ENCODE data around the gene GLYAT. TPM values are rescaled to one million over a fixed set of nuclear protein-coding genes. Genes with fewer than 3 reads are reported as not detected.

Gene GLYAT
- total and polyA plus RNA-seq, 2 donors (not counting 1 experiment from before 2014, with no cell fraction given), result not detected

DNA sequence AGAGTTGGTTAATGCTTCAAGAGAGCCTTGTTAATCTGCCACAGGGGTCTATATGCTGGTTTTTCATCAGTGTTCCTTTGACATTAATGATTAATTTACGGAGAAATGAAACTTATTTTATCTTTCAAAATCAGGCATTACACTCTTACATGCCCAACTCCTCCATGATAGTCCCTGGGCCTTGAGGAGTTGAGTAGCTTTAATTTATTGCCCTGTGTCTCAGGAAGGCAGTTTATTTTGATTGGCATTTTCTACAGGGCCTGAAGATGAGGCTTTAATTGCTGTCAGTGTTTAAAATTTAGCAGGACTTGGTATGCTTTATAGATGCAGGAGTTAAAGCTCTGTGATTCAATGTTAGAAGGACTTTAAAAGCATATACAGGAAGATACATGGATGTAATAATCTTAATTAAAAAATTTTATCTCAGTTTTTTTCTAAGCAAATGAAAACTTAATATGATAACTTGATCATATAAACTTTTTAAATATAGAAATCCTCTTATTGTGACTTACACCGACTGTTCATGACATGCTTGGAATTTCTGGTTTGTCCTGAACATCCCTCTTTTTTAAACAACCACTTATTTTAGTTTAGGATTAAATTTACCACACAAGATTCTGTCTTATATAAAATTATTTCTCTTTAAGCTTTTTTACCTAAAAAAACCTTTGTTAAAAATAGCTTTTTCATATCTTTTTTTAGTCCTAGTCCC lies 12.2 kb downstream of the GLYAT start:
- Histone ChIP-seq H3K36me3 (replicated peaks in 1 of 2; ENCODE audit: control extremely low read depth in 1 of 2, control insufficient read depth in 1 of 2, extremely low read depth in 1 of 2, insufficient read depth in 2 of 2, low read length in 1 of 2) (no peaks in the 10 kb centered on the region), H3K27me3 (replicated peaks in 1 of 4; ENCODE audit: control extremely low read depth in 1 of 4, control insufficient read depth in 3 of 4, insufficient read depth in 4 of 4, low read length in 3 of 4) (no peaks in the 10 kb centered on the region), H3K4me3 (ENCODE audit: control extremely low read depth in 1 of 5, extremely low read depth in 1 of 5, insufficient read depth in 1 of 5, low read depth in 2 of 5, low read length in 4 of 5) (no peak overlapping the region), H3K4me1 (ENCODE audit: control insufficient read depth in 2 of 2, insufficient read depth in 2 of 2, low read length in 2 of 2) (no peaks in the 10 kb centered on the region), H4K20me1 (ENCODE audit: control insufficient read depth, insufficient read depth, low read length, poor library complexity, severe bottlenecking) (no peaks in the 10 kb centered on the region), H3K4me2 (replicated peaks; ENCODE audit: low read depth, low read length, poor library complexity, severe bottlenecking) (no peak overlapping the region), H3K79me2 (ENCODE audit: control insufficient read depth, insufficient read depth, low read length) (no peaks in the 10 kb centered on the region), H2AFZ (ENCODE audit: insufficient read depth, low read depth, low read length, poor library complexity, severe bottlenecking) (no peak overlapping the region), H3K9ac (ENCODE audit: low read length) (no peak overlapping the region), H3K27ac (ENCODE audit: low read length in 2 of 2) (no peak overlapping the region), H3K9me3 (ENCODE audit: control extremely low read depth in 1 of 3, control insufficient read depth in 2 of 3, insufficient read depth in 1 of 3, low read length in 2 of 3) (peaks cover 0 to 5% (median 0%) of the 10 kb centered on the region in 3 donors)
- peaks cover 2% of the 10 kb centered on the region for H3K27me3 Mint-ChIP-seq
- peaks cover 2% of the 10 kb centered on the region for H3K9me3 Mint-ChIP-seq (ENCODE audit: insufficient read depth)
- no peaks in the 10 kb centered on the region for H3K4me1 Mint-ChIP-seq
- TF ChIP-seq EZH2 (IDR thresholded peaks at IDR 0.05; ENCODE audit: borderline replicate concordance, insufficient read depth, low read depth, low read length, poor library complexity, severe bottlenecking), result no peak
- TF ChIP-seq, protein P1, sequence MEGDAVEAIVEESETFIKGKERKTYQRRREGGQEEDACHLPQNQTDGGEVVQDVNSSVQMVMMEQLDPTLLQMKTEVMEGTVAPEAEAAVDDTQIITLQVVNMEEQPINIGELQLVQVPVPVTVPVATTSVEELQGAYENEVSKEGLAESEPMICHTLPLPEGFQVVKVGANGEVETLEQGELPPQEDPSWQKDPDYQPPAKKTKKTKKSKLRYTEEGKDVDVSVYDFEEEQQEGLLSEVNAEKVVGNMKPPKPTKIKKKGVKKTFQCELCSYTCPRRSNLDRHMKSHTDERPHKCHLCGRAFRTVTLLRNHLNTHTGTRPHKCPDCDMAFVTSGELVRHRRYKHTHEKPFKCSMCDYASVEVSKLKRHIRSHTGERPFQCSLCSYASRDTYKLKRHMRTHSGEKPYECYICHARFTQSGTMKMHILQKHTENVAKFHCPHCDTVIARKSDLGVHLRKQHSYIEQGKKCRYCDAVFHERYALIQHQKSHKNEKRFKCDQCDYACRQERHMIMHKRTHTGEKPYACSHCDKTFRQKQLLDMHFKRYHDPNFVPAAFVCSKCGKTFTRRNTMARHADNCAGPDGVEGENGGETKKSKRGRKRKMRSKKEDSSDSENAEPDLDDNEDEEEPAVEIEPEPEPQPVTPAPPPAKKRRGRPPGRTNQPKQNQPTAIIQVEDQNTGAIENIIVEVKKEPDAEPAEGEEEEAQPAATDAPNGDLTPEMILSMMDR (IDR thresholded peaks at IDR 0.05), result no peak
- intact Hi-C loops (cut with micrococcal nuclease), result no loop called here
- DNase-seq (no peak), ATAC-seq (ENCODE audit: low read depth) (no peak)
- ChIA-PET CTCF (interaction anchor here (1.0 kb wide), 1 partner anchor 439 kb away, joined by 3 read pairs; no protein-coding TSS in a partner anchor), POLR2A (no interaction called here)
- H3K4me3 Mint-ChIP-seq, result no peak overlapping the region
- H3K27ac Mint-ChIP-seq, result no peak overlapping the region
- WGBS (ENCODE audit: insufficient coverage), result no CpG with 5 or more reads among the region's 2 CpGs

DNA sequence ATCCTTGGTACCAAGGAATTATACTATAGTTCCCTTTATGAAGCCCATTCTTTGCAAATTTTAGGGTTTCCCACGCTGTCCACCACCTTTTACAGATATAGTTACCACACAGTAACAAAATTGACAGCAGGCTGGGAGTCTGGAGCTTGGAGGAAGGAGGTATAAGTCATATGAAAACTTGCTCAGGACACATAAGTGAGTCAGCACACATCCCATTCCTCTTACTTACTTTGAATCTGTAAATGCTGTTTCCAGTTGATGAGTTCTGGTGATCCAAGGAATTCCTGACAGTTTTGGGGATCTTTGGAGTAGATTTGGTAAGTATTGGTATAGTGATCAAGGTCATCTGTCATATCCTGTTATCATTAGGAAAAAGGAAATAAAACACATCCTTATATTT lies 19.2 kb downstream of the GLYAT start:
- Histone ChIP-seq H3K36me3 (replicated peaks in 1 of 2; ENCODE audit: control extremely low read depth in 1 of 2, control insufficient read depth in 1 of 2, extremely low read depth in 1 of 2, insufficient read depth in 2 of 2, low read length in 1 of 2) (no peaks in the 10 kb centered on the region), H3K79me2 (ENCODE audit: control insufficient read depth, insufficient read depth, low read length) (no peaks in the 10 kb centered on the region)
- no CpG with 5 or more reads among the region's 1 CpG for WGBS (ENCODE audit: insufficient coverage)

More for the DNA sequence above, 19.2 kb downstream of the GLYAT start:
- Histone ChIP-seq H3K9ac (ENCODE audit: low read length) (no peak overlapping the region), H3K27ac (ENCODE audit: low read length in 2 of 2) (no peak overlapping the region), H4K20me1 (ENCODE audit: control insufficient read depth, insufficient read depth, low read length, poor library complexity, severe bottlenecking) (no peaks in the 10 kb centered on the region), H3K4me3 (ENCODE audit: control extremely low read depth in 1 of 5, extremely low read depth in 1 of 5, insufficient read depth in 1 of 5, low read depth in 2 of 5, low read length in 4 of 5) (no peak overlapping the region), H2AFZ (ENCODE audit: insufficient read depth, low read depth, low read length, poor library complexity, severe bottlenecking) (no peak overlapping the region), H3K9me3 (ENCODE audit: control extremely low read depth in 1 of 3, control insufficient read depth in 2 of 3, insufficient read depth in 1 of 3, low read length in 2 of 3) (peaks cover 0 to 4% (median 0%) of the 10 kb centered on the region in 3 donors), H3K4me1 (ENCODE audit: control insufficient read depth in 2 of 2, insufficient read depth in 2 of 2, low read length in 2 of 2) (no peaks in the 10 kb centered on the region), H3K27me3 (replicated peaks in 1 of 4; ENCODE audit: control extremely low read depth in 1 of 4, control insufficient read depth in 3 of 4, insufficient read depth in 4 of 4, low read length in 3 of 4) (no peaks in the 10 kb centered on the region), H3K4me2 (replicated peaks; ENCODE audit: low read depth, low read length, poor library complexity, severe bottlenecking) (no peak overlapping the region)
- Mint-ChIP-seq H3K4me1 (no peaks in the 10 kb centered on the region), H3K27ac (no peak overlapping the region), H3K27me3 (peaks cover 2% of the 10 kb centered on the region), H3K4me3 (no peak overlapping the region), H3K9me3 (ENCODE audit: insufficient read depth) (no peaks in the 10 kb centered on the region)
- no peak for TF ChIP-seq EZH2 (IDR thresholded peaks at IDR 0.05; ENCODE audit: borderline replicate concordance, insufficient read depth, low read depth, low read length, poor library complexity, severe bottlenecking)
- TF ChIP-seq, protein P1 (IDR thresholded peaks at IDR 0.05), result no peak
- intact Hi-C loops (cut with micrococcal nuclease), result no loop called here
- POLR2A ChIA-PET, result no interaction called here
- CTCF ChIA-PET, result no interaction called here
- ATAC-seq (ENCODE audit: low read depth) (no peak), DNase-seq (no peak)

Data from B cell (primary cell).